IPS-NIHi7 (cell line): Measurements from ENCODE around the gene TNRC6C.

Source experiments
- DNase-seq: peaks from one replicate; pipeline ENCODE4 v3.0.0; 2012; ENCODE audit warnings: mixed read lengths; ENCODE audit errors: extremely low spot score

The TNRC6C gene

GRCh38 chr17:78154903-78155811 is 196.7 kb downstream of the TNRC6C start:
- no peak for DNase-seq
